HTERT RPE-1 (cell line): ENCODE results near the gene TESK2.

Experiments
- in situ Hi-C: fragments of 300-500 bp; cut with MboI; formaldehyde crosslinking; loops from 4 replicates; pipeline ENCODE4 v1.14.3; 2020; ENCODE audit warnings: low sequenced_read_pairs

TESK2 gene

DNA sequence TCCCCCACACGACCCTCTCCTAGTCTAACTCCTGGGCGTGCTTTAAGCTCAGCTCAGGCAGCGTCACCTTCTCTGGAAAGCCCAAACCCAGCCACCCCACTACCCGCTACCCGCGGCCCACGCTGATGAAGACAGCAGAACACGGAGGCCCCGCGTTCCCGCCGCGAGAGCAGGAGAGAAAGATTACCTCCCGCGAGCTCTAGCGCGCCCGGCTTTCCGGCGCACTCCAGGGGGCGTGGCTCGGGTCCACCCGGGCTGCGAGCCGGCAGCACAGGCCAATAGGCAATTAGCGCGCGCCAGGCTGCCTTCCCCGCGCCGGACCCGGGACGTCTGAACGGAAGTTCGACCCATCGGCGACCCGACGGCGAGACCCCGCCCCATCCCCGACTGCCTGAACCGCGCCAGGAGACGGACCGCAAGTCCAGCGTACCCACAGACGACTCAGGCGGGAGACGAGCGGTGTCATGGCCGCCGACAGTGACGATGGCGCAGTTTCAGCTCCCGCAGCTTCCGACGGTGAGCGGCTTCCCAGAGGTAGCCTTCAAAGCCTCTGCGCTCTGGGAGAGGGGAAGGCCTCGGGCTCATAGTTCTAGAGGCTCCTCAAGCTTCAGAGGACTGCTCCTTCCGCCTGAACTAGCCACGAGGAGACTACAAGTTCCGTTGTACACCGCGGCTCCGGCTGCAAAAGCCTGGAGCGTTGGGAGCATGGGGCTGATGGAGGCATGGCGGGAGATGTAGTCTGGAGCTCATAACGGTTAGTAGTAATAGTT lies 151.0 kb downstream of the TESK2 start, which contains the start of the genes MUTYH and TOE1:
Gene MUTYH (minus strand): TSS at position 652 of the 770 bp plus-strand sequence. CDS start 5,935 bp downstream, outside the sequence.
Gene TOE1 (plus strand): TSS at position 382 of the 770 bp plus-strand sequence. CDS start 83 bp downstream, at position 465.
- in situ Hi-C loops = no loop called here

DNA sequence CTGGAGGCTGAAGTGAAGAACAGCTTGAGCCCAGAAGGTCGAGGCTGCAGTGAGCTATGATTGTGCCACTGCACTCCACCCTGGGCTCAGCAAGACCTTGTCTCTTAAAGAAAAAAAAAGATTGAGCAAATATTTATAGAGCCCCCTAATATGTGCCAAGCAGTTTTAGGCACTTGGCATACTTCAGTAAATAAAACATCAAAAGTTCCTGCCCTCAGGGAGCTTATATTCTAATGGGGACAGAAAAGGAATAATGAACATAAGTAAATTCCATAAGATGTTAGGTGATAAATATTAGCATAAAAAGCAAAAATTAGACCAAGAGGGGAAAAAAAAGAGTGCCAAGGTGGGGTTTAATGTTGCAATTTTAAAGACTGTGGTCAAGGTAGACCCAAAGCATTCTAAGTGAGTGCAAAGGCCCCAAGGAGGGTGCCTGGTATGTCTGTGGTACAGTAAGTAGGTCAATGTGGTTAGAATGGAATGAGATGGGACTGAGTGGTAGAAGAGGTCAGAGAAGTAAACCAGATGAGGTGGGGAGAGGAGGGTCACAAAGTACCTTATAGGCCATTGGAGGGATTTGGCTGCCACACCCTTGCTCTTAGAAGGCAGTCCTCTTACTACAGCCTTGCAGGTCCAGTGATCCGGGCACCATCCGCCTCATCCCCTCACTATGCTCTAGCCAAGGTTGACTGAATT lies 153.2 kb downstream of the TESK2 start:
- in situ Hi-C loops = no loop called here

DNA sequence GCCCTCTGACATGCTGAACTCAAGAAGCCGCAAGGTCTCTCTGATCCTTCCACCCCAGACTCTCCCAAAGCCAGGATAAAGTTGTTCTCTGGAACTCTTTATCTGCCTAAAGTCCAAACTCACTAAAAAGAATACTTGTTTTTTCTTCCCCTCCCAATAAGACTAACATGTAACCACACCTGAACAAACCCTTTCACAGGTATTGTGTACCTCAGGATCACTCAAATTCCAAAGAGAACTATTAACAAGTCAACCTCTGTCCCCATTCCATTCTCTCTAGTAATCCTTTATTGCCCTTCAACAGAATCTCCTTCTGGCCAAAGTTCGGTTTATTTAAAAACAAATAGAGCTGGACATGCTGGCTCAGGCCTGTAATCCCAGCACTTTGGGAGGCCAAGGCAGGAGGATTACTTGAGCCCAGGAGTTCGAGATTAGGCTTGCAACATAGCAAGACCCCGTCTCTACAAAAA lies 155.1 kb downstream of the TESK2 start:
- in situ Hi-C loops = no loop called here

DNA sequence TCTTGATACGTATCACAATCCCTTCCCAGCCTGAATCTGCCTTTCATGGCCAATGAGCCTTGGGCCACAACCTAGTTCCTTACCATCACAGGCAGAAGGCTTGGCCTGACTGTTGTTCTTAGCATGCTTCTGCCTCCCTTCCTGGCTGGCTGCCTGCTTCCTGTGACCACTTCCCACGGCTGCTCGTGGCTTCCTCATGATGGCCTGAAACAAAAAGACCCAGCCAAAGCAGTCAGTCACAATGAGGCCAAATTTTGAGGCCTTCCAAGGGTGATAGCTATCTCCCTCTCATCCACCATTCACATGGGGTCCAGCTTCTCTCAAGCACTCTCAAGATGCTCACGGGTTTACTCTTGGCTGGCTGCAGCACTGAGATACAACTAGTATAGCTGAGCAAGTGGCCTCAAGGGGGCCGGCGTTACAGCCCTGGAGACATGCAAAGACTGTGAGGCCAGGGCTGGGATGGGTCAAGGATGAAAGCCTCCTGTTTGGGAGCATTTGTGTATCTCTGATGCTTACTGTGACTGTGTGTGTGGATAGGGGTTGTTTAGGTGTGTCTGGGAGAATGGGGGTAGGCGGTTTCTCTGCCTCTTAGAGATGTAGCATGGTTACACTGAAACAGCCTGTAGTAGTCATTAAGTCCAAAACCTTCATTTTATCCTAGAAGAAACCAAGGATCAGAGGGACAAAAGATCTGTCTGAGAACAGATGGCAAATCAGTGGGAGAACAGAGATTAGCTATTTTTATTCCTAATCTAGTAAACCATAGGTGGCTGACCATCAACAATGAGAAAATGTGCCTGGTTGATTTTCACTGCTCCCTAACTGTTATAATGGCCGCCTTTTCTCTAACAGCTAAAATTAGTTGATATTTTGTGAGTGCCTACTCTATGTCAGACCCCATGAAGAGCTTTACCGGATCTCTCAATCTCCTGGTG lies 156.4 kb downstream of the TESK2 start:
- in situ Hi-C loops = no loop called here

DNA sequence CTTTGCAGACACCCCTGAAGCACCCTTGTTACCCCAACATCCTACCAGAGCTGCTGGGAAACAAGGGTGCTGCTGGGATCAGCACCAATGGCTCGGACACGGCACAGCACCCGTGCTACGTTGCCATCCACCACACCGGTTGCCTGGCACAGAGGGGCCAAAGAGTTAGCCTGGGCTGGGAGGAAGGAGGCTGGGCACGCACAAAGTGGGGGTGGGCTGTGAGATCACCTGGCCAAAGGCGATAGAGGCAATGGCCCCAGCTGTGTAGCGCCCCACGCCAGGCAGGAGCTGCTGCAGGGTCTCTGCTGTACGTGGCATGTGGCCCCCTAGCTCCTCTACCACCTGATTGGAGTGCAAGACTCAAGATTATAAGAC lies 158.6 kb downstream of the TESK2 start:
- in situ Hi-C loops = no loop called here

DNA sequence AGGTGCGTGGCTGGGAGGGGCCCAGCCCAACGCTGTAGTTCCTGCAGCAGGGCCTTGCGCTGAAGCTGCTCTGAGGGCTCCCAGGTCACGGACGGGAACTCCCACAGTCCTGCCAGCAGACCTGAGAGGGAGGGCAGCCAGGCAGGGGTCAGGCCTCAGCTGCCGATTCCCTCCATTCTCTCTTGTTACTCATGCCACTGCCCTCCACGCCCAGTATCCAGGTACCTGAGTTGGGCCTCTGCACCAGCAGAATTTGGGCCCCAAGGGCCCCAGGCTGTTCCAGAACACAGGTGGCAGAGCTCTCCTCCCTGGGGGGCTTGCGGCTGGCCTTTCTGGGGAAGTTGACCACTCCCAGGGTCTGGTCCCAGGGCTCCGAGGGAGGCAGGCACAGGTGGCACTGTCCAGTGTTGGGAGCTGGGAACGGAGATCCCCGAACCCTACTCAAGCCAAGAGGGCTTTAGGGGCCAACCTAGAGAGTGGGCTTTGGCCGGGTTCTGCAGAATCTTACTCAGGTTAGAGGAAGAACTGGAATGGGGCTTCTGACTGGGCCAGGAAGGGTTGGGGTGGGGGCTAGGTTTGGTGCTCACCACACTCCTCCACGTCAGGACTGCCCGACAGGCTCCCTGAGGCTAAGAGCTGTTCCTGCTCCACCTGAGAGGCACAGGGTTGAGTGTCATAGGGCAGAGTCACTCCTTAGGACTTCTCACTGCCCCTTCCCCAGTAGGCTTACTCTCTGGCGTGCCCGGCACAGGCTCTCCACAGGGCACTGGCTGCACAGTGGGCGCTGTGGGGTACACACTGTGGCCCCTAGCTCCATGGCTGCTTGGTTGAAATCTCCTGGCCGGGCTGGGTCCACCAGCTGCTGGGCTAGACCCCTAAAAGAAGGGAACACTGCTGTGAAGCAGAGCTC lies 159.3 kb downstream of the TESK2 start:
- in situ Hi-C loops = no loop called here

DNA sequence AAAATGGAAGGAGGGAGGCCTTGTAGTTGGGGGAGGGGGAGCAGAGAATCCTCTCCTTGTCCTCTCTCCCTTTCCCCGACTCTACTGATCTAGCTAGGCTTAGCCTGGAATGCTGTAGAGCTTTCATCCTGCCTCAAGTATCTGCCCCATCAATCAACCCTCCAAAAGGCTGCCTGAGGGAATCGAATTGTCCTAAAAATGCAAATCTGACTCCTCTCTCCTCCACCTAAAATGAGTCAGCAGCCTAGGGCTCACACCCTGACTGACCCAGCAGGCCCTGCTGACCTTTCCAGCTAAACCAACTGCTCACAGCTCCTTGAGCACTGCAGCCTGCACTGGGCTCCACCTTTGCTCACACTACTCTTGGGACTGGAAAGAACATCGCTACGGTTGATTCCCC lies 161.5 kb downstream of the TESK2 start:
- in situ Hi-C loops = no loop called here

DNA sequence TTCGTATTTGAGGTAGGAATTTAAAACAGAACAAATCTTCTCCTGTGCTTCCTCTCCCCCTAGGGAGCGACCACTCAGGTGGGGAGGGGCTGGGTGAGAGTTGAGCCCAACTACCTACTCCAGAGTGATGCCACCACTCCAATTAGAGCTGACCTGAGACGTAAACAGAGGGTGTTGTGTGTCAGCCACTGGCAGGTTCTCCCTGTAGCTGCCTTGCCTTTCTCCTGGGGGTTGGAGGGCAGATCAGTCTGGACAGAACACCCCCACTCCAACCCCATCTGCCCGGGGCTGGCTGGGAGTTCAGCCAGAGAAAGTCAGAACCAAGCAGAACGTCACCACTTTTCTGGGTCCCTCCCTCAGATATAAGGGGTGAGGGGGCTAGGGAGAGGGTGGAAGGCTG lies 162.3 kb downstream of the TESK2 start:
- in situ Hi-C loops = no loop called here

DNA sequence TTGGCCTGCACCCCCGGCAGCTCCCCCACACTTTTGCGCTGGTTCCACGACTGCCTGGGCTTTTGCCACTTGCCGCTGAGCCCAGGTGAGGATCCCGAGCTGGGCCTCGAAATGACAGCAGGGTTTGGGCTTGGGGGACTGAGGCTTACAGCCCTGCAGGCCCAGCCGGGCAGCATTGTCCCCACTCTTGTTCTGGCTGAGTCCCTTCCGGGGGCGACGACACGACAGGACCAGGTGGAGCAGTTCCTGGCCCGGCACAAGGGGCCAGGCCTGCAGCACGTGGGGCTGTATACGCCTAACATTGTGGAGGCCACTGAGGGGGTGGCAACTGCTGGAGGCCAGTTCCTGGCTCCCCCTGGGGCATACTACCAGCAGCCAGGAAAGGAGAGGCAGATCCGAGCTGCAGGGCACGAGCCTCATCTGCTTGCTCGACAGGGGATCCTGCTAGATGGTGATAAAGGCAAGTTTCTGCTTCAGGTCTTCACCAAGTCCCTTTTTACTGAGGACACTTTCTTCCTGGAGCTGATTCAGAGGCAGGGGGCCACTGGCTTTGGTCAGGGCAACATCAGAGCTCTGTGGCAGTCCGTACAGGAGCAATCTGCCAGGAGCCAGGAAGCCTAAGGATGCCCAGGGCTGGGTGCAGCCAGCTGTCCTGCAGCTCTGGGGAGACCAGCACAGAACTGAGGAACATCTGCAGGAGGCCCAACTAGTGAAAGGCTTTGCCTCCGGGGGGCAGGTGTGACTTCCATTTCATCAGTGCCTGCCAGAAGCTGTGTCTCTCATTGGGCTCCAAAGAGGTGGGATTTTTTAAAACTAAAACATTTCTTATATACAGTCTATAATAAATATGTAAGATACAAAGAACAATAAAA lies 163.1 kb downstream of the TESK2 start:
- in situ Hi-C loops = no loop called here

DNA sequence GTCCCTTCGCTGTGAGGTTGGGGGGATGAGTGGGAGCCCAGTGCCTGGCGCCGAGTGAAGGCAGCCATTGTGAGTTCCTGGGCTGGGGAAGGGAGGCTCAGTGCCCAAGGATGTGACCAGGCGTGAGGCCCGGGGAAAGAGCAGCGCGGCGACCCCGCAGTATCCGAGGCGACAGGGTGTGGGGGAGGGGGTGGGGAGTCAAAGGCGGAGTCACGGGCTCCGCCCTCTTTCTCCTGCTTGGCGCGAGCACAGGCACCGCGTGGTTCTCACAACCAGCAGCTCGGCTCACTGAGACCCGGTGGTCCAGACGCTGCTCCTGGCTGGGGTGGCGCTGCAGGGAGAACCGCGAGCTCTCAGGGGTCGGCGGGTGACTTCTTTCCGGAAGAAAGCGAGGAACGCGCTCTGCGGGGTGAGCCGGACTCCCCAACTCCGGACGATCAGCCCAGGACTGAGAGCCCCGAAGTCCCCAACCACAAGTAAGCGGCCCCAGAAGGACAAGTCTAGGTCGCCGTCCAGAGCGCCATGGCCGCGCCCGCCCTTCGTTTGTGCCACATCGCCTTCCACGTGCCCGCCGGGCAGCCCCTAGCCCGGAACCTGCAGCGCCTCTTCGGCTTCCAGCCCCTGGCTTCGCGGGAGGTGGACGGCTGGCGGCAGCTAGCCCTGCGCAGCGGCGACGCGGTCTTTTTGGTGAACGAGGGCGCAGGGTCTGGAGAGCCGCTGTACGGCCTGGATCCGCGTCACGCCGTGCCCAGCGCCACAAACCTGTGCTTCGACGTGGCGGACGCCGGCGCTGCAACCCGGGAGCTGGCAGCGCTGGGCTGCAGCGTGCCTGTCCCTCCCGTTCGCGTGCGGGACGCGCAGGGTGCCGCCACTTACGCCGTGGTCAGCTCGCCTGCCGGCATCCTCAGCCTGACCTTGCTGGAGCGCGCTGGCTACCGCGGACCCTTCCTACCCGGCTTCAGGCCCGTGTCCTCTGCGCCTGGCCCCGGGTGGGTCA lies 164.0 kb downstream of the TESK2 start, which contains the start of gene HPDL:
Gene HPDL (plus strand): TSS at position 269 of the 997 bp plus-strand sequence. CDS start 254 bp downstream, at position 523.
- in situ Hi-C loops = no loop called here

DNA sequence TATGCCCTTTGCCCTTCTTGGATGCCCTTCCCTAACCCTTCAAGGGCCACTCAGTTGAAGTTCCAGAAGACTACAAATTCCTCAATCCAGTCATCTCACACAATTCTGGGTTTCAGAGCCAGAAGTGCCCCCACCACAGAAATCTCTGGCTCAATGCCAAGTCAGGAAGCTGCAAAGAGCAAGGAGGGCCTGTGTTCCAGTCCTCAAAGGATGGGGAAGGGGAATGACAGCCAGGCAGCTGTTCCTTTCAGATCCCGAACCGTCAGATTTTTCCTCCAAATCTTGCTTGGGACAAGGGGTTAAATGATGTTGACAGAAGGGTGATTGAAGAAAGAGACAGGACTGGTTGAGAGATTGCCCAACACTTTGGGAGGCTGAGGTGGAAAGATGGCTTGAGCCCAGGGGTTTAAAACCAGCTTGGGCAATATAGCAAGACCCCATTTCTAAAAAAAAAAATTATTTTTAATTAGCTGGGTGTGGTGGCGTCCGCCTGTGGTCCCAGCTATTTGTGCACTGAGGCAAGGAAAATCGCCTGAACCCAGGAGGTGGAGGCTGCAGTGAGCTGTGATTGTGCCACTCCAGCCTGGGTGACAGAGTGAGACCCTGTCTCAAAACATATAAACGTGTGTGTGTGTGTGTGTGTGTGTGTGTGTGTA lies 165.0 kb downstream of the TESK2 start:
- in situ Hi-C loops = no loop called here

DNA sequence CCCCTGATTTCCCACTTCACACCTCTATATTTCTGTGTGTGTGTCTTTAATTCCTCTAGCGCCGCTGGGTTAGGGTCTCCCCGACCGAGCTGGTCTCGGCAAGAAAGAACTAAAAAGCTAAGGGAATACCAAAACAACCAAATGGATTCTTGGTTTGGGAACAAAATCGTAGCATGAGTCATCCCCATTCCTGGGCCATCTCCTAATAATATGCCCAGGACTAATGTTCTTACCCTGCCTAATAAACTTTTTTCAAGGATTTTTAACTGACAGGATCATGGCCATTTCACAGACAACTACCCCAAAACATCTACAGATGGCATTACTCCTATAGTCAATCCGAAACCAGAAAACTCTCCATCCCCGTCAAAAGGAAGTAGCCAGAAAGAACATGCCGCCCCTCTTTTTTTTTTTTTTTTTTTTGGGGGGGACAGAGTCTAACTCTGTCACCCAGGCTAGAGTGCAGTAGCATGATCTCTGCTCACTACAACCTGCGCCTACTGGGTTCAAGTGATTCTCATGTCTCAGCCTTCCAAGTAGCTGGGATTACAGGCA lies 168.4 kb downstream of the TESK2 start:
- in situ Hi-C loops = no loop called here

DNA sequence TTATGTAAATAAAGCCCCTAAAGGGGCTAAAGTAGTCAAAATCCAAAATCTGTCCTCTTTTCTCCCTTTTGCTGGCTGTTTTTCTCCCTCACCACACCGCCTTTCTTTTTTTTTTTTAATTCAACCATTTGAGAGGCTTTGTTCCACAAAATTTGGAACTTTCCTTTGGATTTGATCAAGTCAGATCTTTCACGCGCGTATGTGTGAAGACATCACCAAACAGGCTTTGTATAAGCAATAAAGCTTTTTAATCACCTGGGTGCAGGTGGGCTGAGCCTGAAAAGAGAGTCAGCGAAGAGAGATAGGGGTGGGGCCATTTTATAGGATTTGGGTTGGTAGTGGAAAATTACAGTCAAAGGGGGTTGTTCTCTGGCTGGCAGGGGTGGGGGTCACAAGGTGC lies 169.5 kb downstream of the TESK2 start:
- in situ Hi-C loops = no loop called here

DNA sequence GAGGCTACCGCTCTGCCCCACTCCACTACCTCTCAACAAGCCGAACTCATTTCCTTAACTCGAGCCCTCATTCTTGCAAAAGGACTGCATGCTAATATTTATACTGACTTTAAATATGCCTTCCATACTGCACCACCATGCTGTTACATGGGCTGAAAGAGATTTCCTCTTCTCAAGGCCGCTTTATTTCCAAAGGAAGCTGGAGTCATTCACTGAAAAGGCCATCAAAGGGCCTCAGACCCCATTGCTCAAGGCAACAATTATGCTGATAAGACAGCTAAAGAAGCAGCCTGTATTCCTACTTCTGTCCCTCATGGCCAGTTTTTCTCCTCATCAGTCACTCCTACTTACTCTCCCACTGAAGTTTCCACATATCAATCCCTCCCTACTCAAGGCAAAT lies 171.2 kb downstream of the TESK2 start:
- in situ Hi-C loops = no loop called here

DNA sequence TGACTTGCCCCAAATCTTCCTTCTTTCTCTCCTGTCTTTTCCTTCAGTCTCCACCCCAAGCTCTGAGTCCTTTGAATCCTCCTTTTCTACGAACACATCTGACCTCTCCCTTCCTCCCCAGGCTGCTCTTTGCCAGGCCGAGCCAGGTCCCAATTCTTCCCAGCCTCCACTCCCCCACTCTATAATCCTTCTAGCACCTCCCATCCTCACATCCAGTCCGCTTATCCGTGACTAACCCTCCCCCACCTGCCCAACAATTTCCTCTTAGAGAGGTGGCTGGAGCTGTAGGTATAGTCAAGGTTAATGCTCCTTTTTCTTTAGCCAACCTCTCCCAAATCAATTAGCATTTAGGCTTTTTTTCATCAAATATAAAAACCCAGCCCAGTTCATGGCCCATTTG lies 173.8 kb downstream of the TESK2 start:
- in situ Hi-C loops = no loop called here

DNA sequence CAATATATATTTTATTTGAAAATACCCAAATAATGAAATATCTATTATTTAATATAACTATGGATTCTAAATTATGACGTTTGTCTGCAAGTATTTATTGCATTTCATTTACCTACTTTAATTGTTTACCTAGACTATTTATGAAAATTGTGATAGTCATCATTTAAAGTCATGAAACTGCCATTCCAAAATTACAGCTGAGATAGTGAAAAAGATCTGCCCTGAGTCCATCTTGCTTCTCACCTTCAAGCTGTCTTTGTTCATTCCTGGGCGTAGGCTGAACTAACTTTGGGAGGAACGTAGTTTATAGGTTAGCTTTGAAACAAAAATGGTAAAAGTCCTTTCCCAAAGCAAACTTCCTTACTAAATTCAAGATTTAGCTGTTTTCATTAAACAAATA lies 176.7 kb downstream of the TESK2 start:
- in situ Hi-C loops = no loop called here

DNA sequence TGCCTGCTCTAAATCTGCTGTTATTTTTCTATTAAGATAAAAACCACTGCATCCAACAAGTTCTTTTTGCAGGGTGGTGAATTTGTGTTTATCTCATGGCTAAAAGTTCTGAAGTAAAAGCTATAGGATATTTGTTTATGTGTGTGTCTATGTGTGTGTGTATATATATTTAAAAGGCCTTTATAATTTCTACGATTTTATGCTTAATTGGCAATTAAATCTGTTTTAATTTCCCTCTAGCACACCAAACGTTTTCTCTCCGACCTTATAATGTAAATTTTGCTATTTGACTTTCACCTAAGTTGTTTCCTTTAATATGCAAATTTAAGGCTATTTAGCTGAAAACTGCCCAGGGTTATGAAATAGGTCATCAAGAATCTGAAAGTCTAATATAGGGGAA lies 184.1 kb downstream of the TESK2 start:
- in situ Hi-C loops = no loop called here
